Measurements from ENCODE around the gene PTPRA.

The PTPRA gene

DNA sequence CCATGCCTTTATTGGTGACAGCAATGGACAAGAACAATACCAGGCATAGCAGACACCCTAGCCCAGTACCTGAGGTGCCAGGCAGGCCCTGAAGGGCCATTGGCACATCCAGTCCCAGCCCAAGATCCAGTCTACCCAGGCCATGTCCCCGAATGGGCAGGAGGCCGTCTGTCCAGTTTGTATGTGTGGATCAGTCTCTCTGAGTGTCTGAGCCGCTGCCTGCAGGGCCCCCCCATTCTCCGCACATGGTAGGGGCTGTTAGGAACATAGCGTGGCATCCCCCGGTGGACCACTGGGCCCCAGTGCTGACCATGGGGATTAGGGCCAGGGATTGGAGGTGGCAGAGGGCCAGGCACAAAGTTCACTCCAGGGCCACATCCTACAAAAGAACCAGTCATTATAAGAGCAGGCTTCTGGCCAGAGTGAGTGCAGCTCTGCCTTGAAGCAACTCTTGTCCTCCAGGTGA lies 37.9 kb upstream of the PTPRA start:
- DNase-seq (ENCODE audit: low spot score), result no peak
- TF ChIP-seq, protein P1, sequence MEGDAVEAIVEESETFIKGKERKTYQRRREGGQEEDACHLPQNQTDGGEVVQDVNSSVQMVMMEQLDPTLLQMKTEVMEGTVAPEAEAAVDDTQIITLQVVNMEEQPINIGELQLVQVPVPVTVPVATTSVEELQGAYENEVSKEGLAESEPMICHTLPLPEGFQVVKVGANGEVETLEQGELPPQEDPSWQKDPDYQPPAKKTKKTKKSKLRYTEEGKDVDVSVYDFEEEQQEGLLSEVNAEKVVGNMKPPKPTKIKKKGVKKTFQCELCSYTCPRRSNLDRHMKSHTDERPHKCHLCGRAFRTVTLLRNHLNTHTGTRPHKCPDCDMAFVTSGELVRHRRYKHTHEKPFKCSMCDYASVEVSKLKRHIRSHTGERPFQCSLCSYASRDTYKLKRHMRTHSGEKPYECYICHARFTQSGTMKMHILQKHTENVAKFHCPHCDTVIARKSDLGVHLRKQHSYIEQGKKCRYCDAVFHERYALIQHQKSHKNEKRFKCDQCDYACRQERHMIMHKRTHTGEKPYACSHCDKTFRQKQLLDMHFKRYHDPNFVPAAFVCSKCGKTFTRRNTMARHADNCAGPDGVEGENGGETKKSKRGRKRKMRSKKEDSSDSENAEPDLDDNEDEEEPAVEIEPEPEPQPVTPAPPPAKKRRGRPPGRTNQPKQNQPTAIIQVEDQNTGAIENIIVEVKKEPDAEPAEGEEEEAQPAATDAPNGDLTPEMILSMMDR (IDR thresholded peaks at IDR 0.05; ENCODE audit: extremely low read depth, missing control alignments), result no peak

DNA sequence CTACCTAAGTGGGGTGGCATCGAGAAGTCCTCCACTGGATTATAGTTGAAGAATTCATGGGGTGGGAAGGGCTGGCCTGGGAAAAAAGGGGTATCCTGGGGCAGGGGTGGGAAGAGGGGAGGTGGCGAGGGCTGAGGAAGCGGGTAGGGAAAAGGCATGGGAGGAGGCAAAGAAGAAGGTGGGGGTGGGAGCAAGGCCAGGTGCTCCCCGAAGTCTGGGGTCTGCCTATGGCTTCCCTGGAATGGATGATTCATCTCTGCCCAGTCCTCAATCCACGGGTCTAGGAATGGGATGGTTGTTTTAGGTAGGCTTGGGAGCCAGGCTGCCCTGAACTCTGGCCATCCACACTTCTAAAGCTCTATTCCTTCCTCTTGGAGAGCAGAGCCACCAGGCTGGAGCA lies 37.2 kb upstream of the PTPRA start:
- no peak for DNase-seq (ENCODE audit: low spot score)
- TF ChIP-seq, protein P1 (IDR thresholded peaks at IDR 0.05; ENCODE audit: extremely low read depth, missing control alignments), result no peak

DNA sequence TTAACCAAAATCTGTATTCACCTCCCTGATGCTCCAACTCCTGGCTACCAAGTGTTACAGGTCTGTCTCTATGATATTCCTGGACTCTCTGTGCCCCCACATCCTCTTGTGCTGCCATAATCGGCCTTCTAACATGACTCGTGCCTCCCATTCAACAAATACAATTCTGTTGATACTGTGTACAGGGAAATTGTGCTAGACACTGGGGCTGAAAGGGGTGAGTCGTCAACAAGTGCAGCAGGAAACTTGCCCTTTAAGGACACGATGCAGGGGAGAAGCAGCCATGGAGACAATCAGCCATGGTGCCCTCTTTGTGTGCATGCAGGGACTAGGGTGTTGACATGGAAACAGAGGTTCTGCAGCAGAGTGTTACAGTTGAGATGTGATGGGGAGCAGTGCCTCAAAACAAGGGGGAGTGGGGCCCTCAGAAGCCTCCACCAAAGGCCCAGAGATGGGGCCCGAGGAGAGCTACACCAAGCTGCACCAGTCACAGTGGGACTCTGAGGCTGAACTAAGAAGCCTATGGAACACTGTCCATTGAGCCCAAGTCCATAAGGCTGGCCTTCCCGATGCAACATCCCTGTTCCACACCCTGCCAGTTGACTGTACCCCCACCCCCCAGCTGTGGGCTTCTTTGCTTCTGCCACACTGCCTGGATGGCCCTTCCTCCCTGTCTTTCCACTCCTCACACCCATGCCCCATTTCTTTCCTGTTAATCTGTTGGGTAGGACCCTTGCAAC lies 35.9 kb upstream of the PTPRA start:
- no peak for DNase-seq (ENCODE audit: low spot score)
- TF ChIP-seq, protein P1 (IDR thresholded peaks at IDR 0.05; ENCODE audit: extremely low read depth, missing control alignments), result no peak

DNA sequence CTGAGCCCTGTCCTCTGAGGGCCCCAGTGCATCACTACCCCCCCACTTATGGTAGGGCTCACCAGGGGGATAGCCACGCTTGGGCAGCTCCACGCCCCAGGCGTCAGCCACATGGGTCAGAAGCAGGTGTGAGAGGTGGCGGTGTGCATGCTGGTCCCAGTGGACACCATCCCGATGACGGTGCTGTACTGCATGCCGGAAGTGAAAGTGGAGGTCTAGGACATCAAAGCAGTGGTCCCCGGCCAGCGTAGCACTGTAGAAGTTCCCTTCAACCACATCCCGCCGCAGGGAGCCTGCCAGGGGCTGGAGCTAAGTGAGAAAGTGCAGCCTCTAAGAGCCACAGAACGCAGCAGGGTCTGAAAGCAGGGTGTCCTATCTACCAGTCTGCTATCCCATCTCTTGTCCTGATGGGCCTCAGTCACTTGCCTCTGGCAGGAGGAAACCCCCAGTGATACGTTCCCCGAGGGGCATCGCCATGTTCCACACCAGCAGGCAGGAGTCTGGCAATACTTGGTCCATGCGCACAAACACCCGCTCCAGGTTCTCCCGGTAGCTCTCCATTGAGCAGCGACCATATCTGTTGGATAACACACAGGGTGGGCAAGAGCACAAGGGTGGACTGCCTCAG lies 35.0 kb upstream of the PTPRA start:
- DNase-seq (ENCODE audit: low spot score), result no peak
- TF ChIP-seq, protein P1 (IDR thresholded peaks at IDR 0.05; ENCODE audit: extremely low read depth, missing control alignments), result no peak

DNA sequence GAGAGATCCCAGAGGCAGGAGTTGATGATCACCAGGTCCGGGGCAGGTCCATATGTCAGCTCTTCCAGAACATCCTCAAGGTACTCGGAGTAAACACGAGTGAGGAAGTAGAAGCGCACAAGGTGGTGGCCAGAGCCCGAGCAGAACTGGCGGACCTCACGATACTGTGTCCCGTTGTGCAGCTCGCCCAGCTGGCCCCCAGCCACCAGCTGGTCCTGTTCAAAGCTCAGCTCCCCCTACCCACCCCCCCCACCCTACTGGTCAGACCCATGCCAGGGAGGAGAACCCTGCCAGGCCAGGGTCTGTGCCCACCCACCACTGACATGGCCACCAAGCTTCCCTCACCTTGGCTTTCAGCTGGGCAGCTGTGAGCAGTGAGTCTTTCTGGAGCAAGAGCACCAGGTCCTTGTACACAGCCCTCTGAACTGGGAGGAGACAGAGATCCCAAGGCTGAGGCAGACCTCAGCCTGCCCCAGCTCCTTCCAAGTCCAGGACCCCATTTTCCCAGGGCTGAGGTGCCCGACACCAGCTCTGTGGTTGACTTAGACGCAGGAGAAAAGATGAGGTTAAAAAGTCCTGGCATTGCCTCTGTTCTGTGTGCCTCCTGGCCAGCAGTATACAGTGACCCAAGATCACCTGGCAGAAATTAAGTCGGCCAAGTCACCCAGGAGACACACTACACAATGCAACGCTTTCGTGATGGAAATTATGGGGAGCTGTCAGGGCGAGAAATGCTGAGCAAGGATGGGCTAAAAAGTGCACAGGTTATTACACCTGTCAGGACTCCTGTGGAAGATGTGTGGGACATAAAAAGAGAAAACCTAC lies 34.2 kb upstream of the PTPRA start:
- DNase-seq (ENCODE audit: low spot score), result no peak
- TF ChIP-seq, protein P1 (IDR thresholded peaks at IDR 0.05; ENCODE audit: extremely low read depth, missing control alignments), result no peak

DNA sequence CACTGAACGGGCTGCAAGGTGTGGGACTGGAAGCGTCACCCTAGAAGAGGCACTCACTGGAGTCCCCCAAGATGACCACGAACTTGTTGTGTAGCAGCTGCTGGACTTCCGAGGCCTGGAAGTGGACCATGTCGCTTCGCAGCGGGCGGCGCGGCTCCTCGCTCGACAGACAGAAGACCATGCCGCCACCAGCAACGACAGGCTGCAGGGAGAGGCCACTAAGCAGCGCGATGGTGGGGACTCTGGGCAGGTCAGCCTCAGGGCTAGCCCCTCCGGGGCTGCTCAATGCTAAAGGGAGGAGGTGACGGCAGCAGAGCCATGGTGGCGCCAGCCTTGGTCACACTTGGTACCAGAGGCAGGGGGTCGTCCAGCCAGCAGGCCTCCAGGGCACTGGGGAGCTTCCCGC lies 33.5 kb upstream of the PTPRA start:
- DNase-seq (ENCODE audit: low spot score), result no peak
- TF ChIP-seq, protein P1 (IDR thresholded peaks at IDR 0.05; ENCODE audit: extremely low read depth, missing control alignments), result no peak
